ENCODE measurements around the gene PAMR1.

Gene PAMR1

DNA sequence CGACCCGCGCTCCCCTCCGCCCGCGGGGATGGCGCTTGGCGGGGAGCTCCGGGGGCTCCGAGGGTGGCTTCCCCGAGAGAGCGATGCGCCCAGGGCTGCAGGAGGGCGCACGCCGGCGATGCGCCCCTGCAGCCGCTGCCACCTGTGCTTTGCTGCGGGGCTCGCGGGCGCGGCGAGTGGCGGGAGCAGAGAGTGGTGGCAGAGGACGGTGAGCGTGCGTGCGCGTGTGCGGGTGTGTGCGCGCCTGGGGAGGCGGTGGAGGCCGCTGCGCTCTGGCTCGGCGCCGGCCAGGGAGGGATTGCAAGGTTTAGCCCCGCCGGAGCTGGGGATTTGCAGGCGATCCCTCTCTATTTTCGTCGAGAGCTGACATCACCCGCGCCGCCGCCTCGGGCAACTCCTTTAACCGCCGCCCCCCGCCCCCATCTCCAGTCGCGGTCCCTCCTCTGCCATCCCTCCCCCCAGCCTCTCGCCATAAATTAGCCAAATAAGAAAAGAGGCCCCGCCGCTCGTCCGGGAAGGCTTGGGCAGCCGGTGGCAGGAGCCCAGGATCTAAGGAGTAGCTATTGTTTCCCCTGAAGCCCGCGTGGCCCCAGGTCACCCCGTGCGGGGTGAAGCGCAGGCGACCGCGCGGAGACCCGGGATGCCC lies 106.1 kb downstream of the PAMR1 start, which contains the start of gene SLC1A2:
Gene SLC1A2 (minus strand): TSS at position 375 of the 646 bp plus-strand sequence. CDS start 592 bp downstream, outside the sequence.
- Histone ChIP-seq H3K9me3 (ENCODE audit: control insufficient read depth, insufficient read depth, low read depth, low read length) (no peaks in the 10 kb centered on the region), H3K4me3 (ENCODE audit: low read depth, low read length) (peak within 1 kb of the TSS; percentile 83), H3K27me3 (ENCODE audit: control insufficient read depth, insufficient read depth, low read length) (peaks cover 98% of the 10 kb centered on the region), H3K4me1 (ENCODE audit: control insufficient read depth, insufficient read depth, low read length) (0 out of 2 replicates have a peak, but pooled peaks cover 4% of the 10 kb centered on the region), H3K27ac (ENCODE audit: low read depth, low read length) (no peak within 1 kb of the TSS), H3K36me3 (ENCODE audit: control insufficient read depth, insufficient read depth, low read length) (no peaks in the 10 kb centered on the region), H3K9ac (ENCODE audit: low read length) (peak within 1 kb of the TSS; percentile 68)

DNA sequence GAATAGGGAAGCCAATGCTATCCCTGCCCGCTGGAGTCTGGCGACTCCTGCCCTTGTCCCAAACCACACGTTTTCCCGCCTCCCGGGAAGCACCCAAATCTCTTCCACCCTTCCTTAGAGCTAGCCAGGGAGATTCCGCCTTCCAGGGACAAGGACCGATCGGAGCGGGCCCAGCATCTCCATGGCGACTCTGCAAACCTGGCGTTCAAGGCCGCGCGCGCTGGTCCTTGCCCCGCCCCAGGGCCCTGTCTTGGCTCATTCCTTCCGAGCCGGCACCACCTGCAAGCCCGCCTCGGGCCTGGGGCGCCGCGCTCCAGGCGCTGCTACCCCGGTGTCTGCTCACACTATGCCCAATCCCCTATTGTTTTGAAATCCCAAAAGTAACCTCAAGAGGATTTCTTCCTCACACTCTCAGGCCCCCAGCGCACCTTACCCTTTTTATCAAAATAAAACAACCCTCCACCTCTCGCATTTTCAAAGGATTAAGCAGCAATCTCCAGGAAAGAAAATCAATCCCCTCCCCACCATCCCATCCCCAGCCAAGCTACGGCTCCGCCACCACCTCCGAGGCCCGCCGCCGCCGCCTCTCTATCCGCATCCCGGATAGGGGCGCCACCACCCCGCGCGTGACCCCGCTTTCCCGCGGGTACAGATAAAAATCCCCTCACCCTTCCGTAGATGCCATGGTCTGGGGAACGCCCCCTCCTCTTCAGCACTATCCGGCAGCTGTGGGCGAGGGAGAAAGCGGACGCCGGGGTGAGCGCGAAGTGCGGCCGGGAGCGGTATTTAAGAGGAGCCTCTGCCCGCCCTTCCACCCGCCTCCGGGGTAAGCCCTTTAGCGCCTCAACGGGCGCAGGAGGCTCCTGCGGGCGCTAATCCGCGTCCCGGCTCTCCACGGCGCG lies 106.9 kb downstream of the PAMR1 start:
- 0 out of 2 replicates have a peak, but pooled peaks cover 4% of the 10 kb centered on the region for H3K4me1 ChIP-seq (ENCODE audit: control insufficient read depth, insufficient read depth, low read length)
- H3K36me3 ChIP-seq (ENCODE audit: control insufficient read depth, insufficient read depth, low read length), result no peaks in the 10 kb centered on the region
- peak overlapping the region; percentile 83 for H3K4me3 ChIP-seq (ENCODE audit: low read depth, low read length)
- H3K27me3 ChIP-seq (ENCODE audit: control insufficient read depth, insufficient read depth, low read length), result peaks cover 93% of the 10 kb centered on the region
- H3K9ac ChIP-seq (ENCODE audit: low read length), result peak overlapping the region; percentile 11
- H3K27ac ChIP-seq (ENCODE audit: low read depth, low read length), result no peak overlapping the region
- H3K9me3 ChIP-seq (ENCODE audit: control insufficient read depth, insufficient read depth, low read depth, low read length), result no peaks in the 10 kb centered on the region

DNA sequence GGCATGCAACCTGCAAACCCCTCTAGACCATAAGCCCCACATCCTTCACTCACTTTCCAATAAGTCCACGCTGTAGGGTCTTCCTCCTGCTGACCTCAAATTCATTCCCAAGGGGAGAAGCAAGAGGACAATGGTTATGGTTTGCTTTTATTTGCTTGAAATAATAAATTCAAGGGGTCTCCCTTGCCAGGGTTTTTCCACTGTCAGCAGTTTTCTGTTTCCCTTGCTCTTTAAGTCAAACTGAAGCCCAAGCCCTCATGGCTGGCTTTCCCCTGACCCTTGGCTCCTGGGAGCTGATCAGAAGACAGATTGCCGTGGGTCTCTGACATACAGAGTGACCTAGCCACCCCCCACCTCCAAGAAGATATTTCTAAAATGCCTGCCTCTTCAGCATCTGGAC lies 109.9 kb downstream of the PAMR1 start:
- H3K4me1 ChIP-seq (ENCODE audit: control insufficient read depth, insufficient read depth, low read length), result 0 out of 2 replicates have a peak, but pooled peaks cover 4% of the 10 kb centered on the region
- no peak overlapping the region for H3K27ac ChIP-seq (ENCODE audit: low read depth, low read length)
- no peaks in the 10 kb centered on the region for H3K9me3 ChIP-seq (ENCODE audit: control insufficient read depth, insufficient read depth, low read depth, low read length)
- no peaks in the 10 kb centered on the region for H3K36me3 ChIP-seq (ENCODE audit: control insufficient read depth, insufficient read depth, low read length)
- no peak overlapping the region for H3K9ac ChIP-seq (ENCODE audit: low read length)
- H3K27me3 ChIP-seq (ENCODE audit: control insufficient read depth, insufficient read depth, low read length), result peaks cover 67% of the 10 kb centered on the region
- H3K4me3 ChIP-seq (ENCODE audit: low read depth, low read length), result no peak overlapping the region

DNA sequence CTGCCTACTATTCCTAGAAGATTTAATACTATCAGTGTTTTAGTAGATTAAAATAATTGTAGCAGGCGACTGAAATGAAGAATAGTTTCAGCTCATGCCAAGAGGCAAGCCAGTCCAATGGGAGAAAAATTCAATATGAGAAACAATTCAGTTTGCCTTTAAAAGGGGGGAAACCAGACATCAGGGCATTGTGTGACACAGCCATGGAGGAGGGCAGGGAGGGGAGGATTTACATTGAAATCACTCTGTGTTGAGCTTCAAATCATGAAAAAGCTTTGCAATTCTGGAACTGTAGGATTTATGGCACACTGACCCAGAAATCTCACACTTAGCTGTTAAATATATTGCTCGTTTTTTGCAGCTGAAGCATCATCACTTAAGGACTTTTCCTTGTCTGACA lies 110.6 kb downstream of the PAMR1 start:
- no peak overlapping the region for H3K27ac ChIP-seq (ENCODE audit: low read depth, low read length)
- no peaks in the 10 kb centered on the region for H3K36me3 ChIP-seq (ENCODE audit: control insufficient read depth, insufficient read depth, low read length)
- H3K4me1 ChIP-seq (ENCODE audit: control insufficient read depth, insufficient read depth, low read length), result no peaks in the 10 kb centered on the region
- no peak overlapping the region for H3K4me3 ChIP-seq (ENCODE audit: low read depth, low read length)
- no peaks in the 10 kb centered on the region for H3K9me3 ChIP-seq (ENCODE audit: control insufficient read depth, insufficient read depth, low read depth, low read length)
- H3K9ac ChIP-seq (ENCODE audit: low read length), result no peak overlapping the region
- peaks cover 60% of the 10 kb centered on the region for H3K27me3 ChIP-seq (ENCODE audit: control insufficient read depth, insufficient read depth, low read length)

DNA sequence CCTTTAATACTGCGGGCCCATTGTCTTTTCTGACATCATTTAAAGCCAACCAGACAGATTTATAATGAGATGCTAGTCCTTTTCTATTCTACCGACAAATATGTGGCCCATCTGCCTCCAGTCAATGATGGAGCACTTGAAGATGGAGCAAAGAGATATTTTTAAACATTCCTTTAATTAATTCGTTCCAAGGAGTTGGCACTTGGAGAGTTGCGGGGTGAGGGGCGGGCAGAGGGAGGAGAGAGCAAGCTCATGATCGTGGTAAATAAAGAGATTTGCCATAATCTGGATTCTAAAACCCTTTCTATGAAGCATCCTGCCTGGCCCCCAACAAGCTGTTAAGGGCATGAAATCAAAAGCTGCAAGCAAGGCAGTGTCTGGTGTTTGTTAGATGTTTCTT lies 111.1 kb downstream of the PAMR1 start:
- H3K27ac ChIP-seq (ENCODE audit: low read depth, low read length), result no peak overlapping the region
- H3K36me3 ChIP-seq (ENCODE audit: control insufficient read depth, insufficient read depth, low read length), result no peaks in the 10 kb centered on the region
- peaks cover 55% of the 10 kb centered on the region for H3K27me3 ChIP-seq (ENCODE audit: control insufficient read depth, insufficient read depth, low read length)
- no peak overlapping the region for H3K9ac ChIP-seq (ENCODE audit: low read length)
- H3K9me3 ChIP-seq (ENCODE audit: control insufficient read depth, insufficient read depth, low read depth, low read length), result no peaks in the 10 kb centered on the region
- H3K4me1 ChIP-seq (ENCODE audit: control insufficient read depth, insufficient read depth, low read length), result no peaks in the 10 kb centered on the region
- H3K4me3 ChIP-seq (ENCODE audit: low read depth, low read length), result no peak overlapping the region

DNA sequence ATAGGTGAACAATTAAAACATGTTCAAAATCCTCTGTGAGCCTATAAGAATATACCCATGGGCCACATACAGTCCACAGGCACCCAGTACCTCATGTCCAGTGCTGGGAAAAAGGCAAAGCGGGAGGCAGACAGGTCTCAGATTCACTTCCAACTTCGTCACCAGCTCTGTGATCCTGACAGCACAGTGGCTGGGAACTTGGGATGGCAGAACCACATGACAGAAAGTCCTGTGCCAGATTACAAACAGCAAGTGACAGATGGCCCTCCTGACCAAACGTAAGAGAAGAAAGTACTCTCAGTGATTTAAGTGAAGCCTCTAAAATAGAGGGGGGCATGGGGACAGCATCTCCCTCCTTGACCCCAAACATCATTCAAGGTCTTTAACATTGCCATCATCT lies 111.8 kb downstream of the PAMR1 start:
- no peak overlapping the region for H3K9ac ChIP-seq (ENCODE audit: low read length)
- no peaks in the 10 kb centered on the region for H3K4me1 ChIP-seq (ENCODE audit: control insufficient read depth, insufficient read depth, low read length)
- peaks cover 48% of the 10 kb centered on the region for H3K27me3 ChIP-seq (ENCODE audit: control insufficient read depth, insufficient read depth, low read length)
- H3K36me3 ChIP-seq (ENCODE audit: control insufficient read depth, insufficient read depth, low read length), result no peaks in the 10 kb centered on the region
- no peaks in the 10 kb centered on the region for H3K9me3 ChIP-seq (ENCODE audit: control insufficient read depth, insufficient read depth, low read depth, low read length)
- H3K4me3 ChIP-seq (ENCODE audit: low read depth, low read length), result no peak overlapping the region
- H3K27ac ChIP-seq (ENCODE audit: low read depth, low read length), result no peak overlapping the region

DNA sequence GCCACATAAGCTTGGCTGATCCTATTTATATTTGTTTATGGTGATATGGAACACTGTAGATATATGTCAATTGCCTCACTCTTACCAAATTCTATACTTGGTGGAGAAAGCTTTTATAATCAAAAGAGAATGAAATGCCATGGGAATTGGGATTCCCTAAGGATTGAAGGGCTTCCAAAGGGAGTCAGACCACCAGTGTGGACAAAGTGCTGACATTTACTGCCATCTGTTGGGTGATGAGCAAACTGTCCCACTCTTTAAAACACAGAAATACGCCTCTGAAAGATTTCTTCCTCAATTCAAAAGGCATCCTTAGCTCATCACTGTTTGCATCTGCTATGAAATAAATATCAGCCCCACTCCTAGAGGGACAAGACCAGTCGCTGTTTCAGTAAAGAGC lies 113.1 kb downstream of the PAMR1 start:
- no peak overlapping the region for H3K9ac ChIP-seq (ENCODE audit: low read length)
- H3K4me1 ChIP-seq (ENCODE audit: control insufficient read depth, insufficient read depth, low read length), result no peaks in the 10 kb centered on the region
- H3K4me3 ChIP-seq (ENCODE audit: low read depth, low read length), result no peak overlapping the region
- H3K27me3 ChIP-seq (ENCODE audit: control insufficient read depth, insufficient read depth, low read length), result peaks cover 35% of the 10 kb centered on the region
- H3K36me3 ChIP-seq (ENCODE audit: control insufficient read depth, insufficient read depth, low read length), result no peaks in the 10 kb centered on the region
- H3K27ac ChIP-seq (ENCODE audit: low read depth, low read length), result no peak overlapping the region
- H3K9me3 ChIP-seq (ENCODE audit: control insufficient read depth, insufficient read depth, low read depth, low read length), result no peaks in the 10 kb centered on the region

DNA sequence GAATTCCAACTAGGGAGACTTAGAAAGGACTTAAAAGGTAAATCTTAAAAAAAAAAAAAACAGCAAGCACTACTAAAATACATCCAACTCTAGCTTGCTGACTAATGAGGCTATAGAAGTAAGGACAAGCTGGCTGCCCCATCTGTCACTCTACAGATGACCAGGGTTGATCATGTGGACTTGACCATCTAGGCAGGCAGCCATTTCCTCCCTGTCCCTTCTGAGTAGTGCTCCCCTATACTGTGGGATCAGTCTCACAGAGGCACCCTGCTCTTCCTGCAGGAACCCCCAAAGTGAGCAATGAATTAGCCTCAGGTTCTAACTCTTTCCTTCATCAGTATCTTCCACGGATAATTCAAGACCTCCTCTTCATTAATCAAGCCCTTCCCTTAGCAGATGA lies 118.4 kb downstream of the PAMR1 start:
- no peaks in the 10 kb centered on the region for H3K27me3 ChIP-seq (ENCODE audit: control insufficient read depth, insufficient read depth, low read length)
- H3K9me3 ChIP-seq (ENCODE audit: control insufficient read depth, insufficient read depth, low read depth, low read length), result no peaks in the 10 kb centered on the region
- no peak overlapping the region for H3K27ac ChIP-seq (ENCODE audit: low read depth, low read length)
- peaks cover 8% of the 10 kb centered on the region; the same call in 1 of the 2 replicates for H3K4me1 ChIP-seq (ENCODE audit: control insufficient read depth, insufficient read depth, low read length)
- no peak overlapping the region for H3K9ac ChIP-seq (ENCODE audit: low read length)
- no peak overlapping the region for H3K4me3 ChIP-seq (ENCODE audit: low read depth, low read length)
- no peaks in the 10 kb centered on the region for H3K36me3 ChIP-seq (ENCODE audit: control insufficient read depth, insufficient read depth, low read length)

DNA sequence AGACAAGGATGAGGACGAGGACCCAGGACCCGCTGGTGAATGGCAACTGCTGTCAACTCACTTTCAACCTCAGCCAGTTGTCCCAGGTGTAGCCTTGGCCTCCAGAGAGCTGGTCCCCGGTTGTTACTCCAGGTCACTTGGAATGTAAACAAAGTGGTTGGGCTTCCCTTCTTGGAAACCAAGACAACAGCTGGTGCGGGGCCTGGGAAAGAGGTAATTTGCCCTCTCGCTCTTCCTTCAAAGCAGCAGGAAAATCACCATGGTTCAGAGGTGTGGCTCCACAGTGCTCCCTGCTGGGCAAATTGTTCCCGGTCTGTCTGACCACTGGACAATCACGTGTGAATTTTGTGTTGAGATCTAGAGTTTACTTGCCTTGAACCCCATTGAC lies 121.0 kb downstream of the PAMR1 start:
- H3K27me3 ChIP-seq (ENCODE audit: control insufficient read depth, insufficient read depth, low read length), result no peaks in the 10 kb centered on the region
- H3K4me1 ChIP-seq (ENCODE audit: control insufficient read depth, insufficient read depth, low read length), result peaks cover 8% of the 10 kb centered on the region; the same call in 1 of the 2 replicates
- no peak overlapping the region for H3K4me3 ChIP-seq (ENCODE audit: low read depth, low read length)
- no peak overlapping the region for H3K27ac ChIP-seq (ENCODE audit: low read depth, low read length)
- no peaks in the 10 kb centered on the region for H3K36me3 ChIP-seq (ENCODE audit: control insufficient read depth, insufficient read depth, low read length)
- H3K9ac ChIP-seq (ENCODE audit: low read length), result no peak overlapping the region
- H3K9me3 ChIP-seq (ENCODE audit: control insufficient read depth, insufficient read depth, low read depth, low read length), result no peaks in the 10 kb centered on the region; the same call in 1 of the 2 replicates

DNA sequence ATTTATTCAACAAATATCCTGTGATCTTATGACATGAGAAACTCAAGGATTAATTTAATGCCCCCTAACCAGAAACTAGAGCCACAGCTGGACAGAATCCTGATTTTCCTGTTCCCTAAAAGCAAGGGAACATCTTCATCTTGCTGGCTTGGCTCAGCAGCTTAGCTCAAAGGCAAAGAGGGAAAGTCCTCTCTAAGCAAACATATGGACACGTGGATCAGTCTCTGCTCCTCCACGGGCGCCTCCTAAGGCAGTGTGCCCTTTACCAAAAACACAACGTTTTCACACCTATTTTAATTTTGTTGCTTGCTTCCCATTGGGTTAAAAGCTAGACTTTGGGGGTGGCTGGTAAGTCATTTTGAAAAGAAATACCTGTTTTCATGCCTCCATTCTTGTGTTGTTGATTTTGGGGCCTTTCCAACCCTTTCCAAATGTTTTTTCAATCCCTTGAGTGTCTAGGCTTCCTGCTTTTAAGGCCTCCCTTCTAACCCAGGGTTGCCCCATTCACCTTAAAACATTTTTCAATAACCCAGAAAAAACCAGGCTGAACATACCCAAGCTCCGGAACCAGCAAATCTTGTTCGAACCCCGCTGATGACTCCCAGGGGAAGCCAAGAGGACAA lies 121.5 kb downstream of the PAMR1 start:
- no peak overlapping the region for H3K27ac ChIP-seq (ENCODE audit: low read depth, low read length)
- H3K4me1 ChIP-seq (ENCODE audit: control insufficient read depth, insufficient read depth, low read length), result peaks cover 8% of the 10 kb centered on the region; the same call in 1 of the 2 replicates
- no peak overlapping the region for H3K4me3 ChIP-seq (ENCODE audit: low read depth, low read length)
- H3K27me3 ChIP-seq (ENCODE audit: control insufficient read depth, insufficient read depth, low read length), result no peaks in the 10 kb centered on the region
- H3K9ac ChIP-seq (ENCODE audit: low read length), result no peak overlapping the region
- H3K36me3 ChIP-seq (ENCODE audit: control insufficient read depth, insufficient read depth, low read length), result no peaks in the 10 kb centered on the region
- no peaks in the 10 kb centered on the region; the same call in 1 of the 2 replicates for H3K9me3 ChIP-seq (ENCODE audit: control insufficient read depth, insufficient read depth, low read depth, low read length)

Data from HUES6 (cell line).